GM19351 (cell line): Measurements from ENCODE around the gene ZNF367.
"Not testable (repeated sequence)": the region's sequence is repeated elsewhere in the genome, so short reads cannot be mapped to it uniquely, and the experiment has no call there.

Experiments used
- ATAC-seq: cut with Tn5 transposase; IDR thresholded peaks from one replicate; pipeline ENCODE4 v1.9.1; 2021; ENCODE audit warnings: mild to moderate bottlenecking, moderate library complexity; ENCODE audit not compliant: unreplicated experiment

ZNF367 gene

GRCh38 chr9:96375507-96375906 lies 42.7 kb downstream of the ZNF367 start:
- not testable (repeated sequence) for ATAC-seq

GRCh38 chr9:96367943-96368342 lies 50.2 kb downstream of the ZNF367 start:
- no peak for ATAC-seq

GRCh38 chr9:96363175-96363967 lies 54.8 kb downstream of the ZNF367 start:
- ATAC-seq = no peak

DNA sequence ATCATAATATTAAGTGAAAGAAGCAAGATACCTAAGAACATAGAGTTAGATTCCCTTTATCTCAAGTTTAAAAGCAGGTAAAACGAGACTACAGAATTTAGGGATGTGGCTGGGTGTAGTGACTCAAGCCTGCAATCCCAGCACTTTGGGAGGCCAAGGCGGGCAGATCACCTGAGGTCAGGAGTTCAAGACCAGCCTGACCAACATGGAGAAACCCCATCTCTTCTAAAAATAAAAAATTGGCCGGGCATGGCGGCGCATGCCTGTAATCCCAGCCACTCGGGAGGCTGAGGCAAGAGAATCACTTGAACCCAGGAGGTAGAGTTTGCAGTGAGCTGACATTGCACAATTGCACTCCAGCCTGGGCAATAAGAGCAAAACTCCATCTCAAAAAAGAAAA lies 56.1 kb downstream of the ZNF367 start:
- ATAC-seq = not testable (repeated sequence)

DNA sequence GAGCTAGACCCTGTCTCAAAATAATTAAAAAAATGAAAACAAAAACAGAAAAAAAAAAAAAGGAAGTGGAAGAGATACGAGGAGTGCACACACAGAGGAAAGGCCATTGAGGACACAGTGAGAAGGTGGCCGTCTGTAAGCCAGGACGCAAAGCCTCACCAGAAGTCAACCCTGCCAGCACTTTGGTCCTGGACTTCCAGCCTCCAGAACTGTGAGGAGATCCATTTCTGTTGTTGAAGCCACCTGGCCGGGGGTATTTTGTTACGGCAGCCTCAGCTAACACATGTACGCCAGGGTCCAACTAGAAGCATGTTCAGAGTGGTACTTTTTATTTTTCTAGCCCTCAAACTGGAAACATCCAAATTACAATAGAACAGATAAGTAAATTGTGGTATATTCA lies 56.5 kb downstream of the ZNF367 start:
- ATAC-seq = no peak

DNA sequence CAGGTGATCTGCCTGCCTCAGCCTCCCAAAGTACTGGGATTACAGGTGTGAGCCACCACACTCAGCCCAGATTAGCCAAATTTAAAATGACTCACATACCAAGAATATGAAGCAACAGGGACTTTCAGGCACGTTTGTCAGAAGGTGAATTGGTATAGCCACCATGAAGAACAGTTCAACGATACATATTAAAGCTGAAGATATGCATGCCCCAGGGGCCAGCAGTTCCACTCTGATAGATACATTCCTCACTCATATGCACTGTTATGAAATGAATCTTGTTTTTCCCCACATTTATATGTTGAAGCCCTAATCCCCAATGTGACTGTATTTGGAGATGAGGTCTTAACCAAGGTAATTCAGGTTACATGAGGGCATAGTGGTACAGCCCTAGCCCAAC lies 57.2 kb downstream of the ZNF367 start:
- ATAC-seq = no peak

DNA sequence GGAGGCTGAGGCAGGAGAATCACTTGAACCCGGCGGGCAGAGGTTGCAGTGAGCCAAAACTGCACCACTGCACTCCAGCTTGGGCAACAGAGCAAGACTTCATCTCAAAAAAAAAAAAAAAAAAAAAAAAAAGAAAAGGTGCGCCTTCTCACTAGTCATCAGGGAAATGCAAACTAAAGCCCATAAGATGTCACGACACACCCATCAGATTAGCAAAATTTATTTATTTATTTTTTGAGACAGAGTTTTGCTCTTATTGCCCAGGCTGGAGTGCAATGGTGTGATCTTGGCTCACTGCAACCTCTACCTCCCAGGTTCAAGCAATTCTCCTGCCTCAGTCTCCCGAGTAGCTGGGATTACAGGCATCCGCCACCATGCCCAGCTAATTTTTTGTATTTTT lies 57.6 kb downstream of the ZNF367 start:
- not testable (repeated sequence) for ATAC-seq

DNA sequence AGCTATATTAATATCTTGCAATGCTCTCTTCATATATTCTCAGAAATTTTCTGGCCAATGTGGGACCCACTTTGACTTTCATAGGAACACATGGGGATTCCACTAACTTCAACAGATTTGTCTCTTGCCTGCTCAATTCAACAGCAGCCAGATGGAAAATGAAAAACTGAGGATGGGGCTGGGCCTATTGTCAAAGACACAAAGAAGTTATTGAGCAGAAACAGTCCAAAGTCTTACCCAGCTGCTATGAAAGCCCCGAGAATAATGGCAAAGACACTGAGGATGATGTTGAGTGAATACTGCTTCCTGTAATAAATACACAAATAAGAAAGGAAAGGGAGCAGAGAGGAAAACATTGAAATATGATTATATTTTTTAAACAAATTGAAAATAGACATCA lies 67.3 kb downstream of the ZNF367 start:
- no peak for ATAC-seq

DNA sequence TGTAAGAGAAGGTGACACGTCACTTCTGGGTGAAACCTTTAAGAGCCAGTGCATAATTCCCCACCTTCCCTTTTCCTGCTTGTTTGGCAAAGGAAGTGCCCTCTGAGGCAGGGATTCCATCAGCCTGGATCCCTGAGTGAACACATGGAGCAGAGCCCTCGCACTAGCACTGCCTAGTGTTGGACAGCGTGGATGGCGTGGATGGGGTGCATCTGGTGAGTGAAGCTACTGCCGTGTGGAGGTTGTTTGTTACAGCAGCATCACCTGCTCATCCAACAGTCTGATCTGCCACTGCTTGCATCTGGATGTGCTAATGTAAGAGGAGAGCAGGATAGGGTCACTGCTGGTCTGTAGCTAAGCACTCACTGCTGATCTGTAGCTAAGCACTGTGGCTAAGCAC lies 69.9 kb downstream of the ZNF367 start:
- ATAC-seq = no peak

GRCh38 chr9:96345551-96345950 lies 72.6 kb downstream of the ZNF367 start:
- ATAC-seq = no peak

GRCh38 chr9:96344458-96345180 lies 73.6 kb downstream of the ZNF367 start:
- ATAC-seq = no peak

- no peak for ATAC-seq
Measured at GRCh38 chr9:96343515-96344360, 74.4 kb downstream of the ZNF367 start.

GRCh38 chr9:96342571-96343245 lies 75.5 kb downstream of the ZNF367 start:
- no peak for ATAC-seq

GRCh38 chr9:96340707-96341106 lies 77.5 kb downstream of the ZNF367 start:
- no peak for ATAC-seq

DNA sequence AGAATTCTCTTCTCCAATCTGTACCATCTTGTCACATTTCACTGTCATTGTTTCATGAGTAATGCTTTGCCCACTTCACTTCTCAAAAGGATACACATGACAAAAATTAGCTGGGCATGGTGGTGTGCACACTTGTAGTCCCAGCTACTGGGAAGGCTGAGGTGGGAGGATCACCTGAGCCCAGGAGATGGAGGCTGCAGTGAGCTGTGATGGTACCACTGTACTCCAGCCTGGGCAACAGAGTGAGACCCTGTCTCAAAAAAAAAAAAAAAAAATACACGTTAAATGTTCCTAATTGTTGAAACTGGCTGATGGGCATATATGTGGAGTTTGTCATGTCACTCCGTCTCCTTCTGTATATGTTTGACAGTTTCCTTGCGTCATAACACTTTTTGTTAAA lies 79.9 kb downstream of the ZNF367 start:
- ATAC-seq = no peak
